CD14-positive monocyte (primary cell): ENCODE data around the gene BOLA1. TPM values are rescaled to one million over a fixed set of nuclear protein-coding genes. Genes with fewer than 3 reads are reported as not detected.
A peak's percentile ranks its signal among the peaks of the same experiment; 100 is the strongest.

ENCODE experiments used
- DNase-seq, 3 donors: peaks; one replicate each; pipeline ENCODE4 v3.0.0-alpha.2; 2011 to 2022
- H2AFZ ChIP-seq: 2 replicates; pipeline ENCODE4 v1.6.0; 2012; ENCODE audit warnings: mild to moderate bottlenecking, low read depth, low read length, inconsistent platforms; ENCODE audit not compliant: insufficient read depth, poor library complexity, severe bottlenecking
- H3K27ac ChIP-seq, 2 donors: 1 replicate in 1 of 2; 2 replicates in 1 of 2; pipeline ENCODE4 v1.5.1; 2012 to 2013; ENCODE audit warnings: low read length in 2 of 2, control low read depth in 1 of 2, inconsistent platforms in 1 of 2, low read depth in 1 of 2, mild to moderate bottlenecking in 1 of 2
- H3K27me3 ChIP-seq, 2 donors: one replicate each; pipeline versions ENCODE4 v1.6.0 to v1.6.1; 2011 to 2013; ENCODE audit warnings: low read length in 2 of 2; ENCODE audit not compliant: control insufficient read depth in 2 of 2, insufficient read depth in 2 of 2
- H3K36me3 ChIP-seq, 2 donors: replicated peaks in 1 of 2; 1 replicate in 1 of 2; 2 replicates in 1 of 2; pipeline versions ENCODE4 v1.5.1 to v1.6.1; 2012 to 2013; ENCODE audit warnings: low read length in 2 of 2, control low read depth in 1 of 2, inconsistent platforms in 1 of 2, mild to moderate bottlenecking in 1 of 2; ENCODE audit not compliant: insufficient read depth in 2 of 2, control insufficient read depth in 1 of 2
- H3K4me1 ChIP-seq, 2 donors: 1 replicate in 1 of 2; 2 replicates in 1 of 2; pipeline versions ENCODE4 v1.5.1 to v1.6.1; 2012 to 2013; ENCODE audit warnings: low read length in 2 of 2, control low read depth in 1 of 2, inconsistent platforms in 1 of 2, mild to moderate bottlenecking in 1 of 2, moderate library complexity in 1 of 2; ENCODE audit not compliant: insufficient read depth in 2 of 2, control insufficient read depth in 1 of 2
- H3K4me2 ChIP-seq: replicated peaks from 2 replicates; pipeline ENCODE3; 2012; ENCODE audit warnings: low read length, moderate library complexity, mild to moderate bottlenecking; ENCODE audit not compliant: poor library complexity, severe bottlenecking; ENCODE audit errors: extremely low read depth
- H3K4me3 ChIP-seq, 3 experiments: fragments of 200-600 bp in 1 of 3; sonication (generic) in 1 of 3; replicated peaks in 1 of 3; 1 replicate in 2 of 3; 2 replicates in 1 of 3; pipeline ENCODE4 v1.5.1; 2011 to 2013; ENCODE audit warnings: low read length in 3 of 3, mild to moderate bottlenecking in 3 of 3, control low read depth in 2 of 3, low read depth in 2 of 3, inconsistent platforms in 1 of 3, moderate library complexity in 1 of 3
- H3K79me2 ChIP-seq: 2 replicates; pipeline ENCODE4 v1.6.0; 2012; ENCODE audit warnings: mild to moderate bottlenecking, control low read depth, inconsistent platforms, low read length, moderate library complexity; ENCODE audit not compliant: insufficient read depth
- H3K9ac ChIP-seq: 2 replicates; pipeline ENCODE4 v1.6.0; 2017; ENCODE audit warnings: low read length, mild to moderate bottlenecking; ENCODE audit not compliant: insufficient read depth, poor library complexity, severe bottlenecking
- H3K9me3 ChIP-seq, 2 donors: replicated peaks in 1 of 2; 1 replicate in 1 of 2; 2 replicates in 1 of 2; pipeline versions ENCODE4 v1.5.1 to v1.6.1; 2012 to 2013; ENCODE audit warnings: low read length in 2 of 2, control low read depth in 1 of 2; ENCODE audit not compliant: control insufficient read depth in 1 of 2, insufficient read depth in 1 of 2
- H4K20me1 ChIP-seq: 2 replicates; pipeline ENCODE4 v1.6.0; 2012; ENCODE audit warnings: mild to moderate bottlenecking, low read length, control low read depth, moderate library complexity; ENCODE audit not compliant: insufficient read depth
- H3K27ac Mint-ChIP-seq, 7 donors: one replicate each; pipeline ENCODE4 v1.8.0; 2020; ENCODE audit warnings: mild to moderate bottlenecking in 7 of 7, mixed read lengths in 7 of 7, moderate library complexity in 6 of 7, inconsistent platforms in 2 of 7
- H3K27me3 Mint-ChIP-seq, 3 donors: one replicate each; pipeline ENCODE4 v1.8.0; 2021 to 2022; ENCODE audit warnings: low read depth in 3 of 3, mild to moderate bottlenecking in 3 of 3, mixed read lengths in 3 of 3, moderate library complexity in 3 of 3, inconsistent platforms in 1 of 3
- H3K36me3 Mint-ChIP-seq, 2 donors: one replicate each; pipeline ENCODE4 v1.8.0; 2020; ENCODE audit warnings: mixed read lengths in 2 of 2, inconsistent platforms in 1 of 2, mild to moderate bottlenecking in 1 of 2
- H3K4me1 Mint-ChIP-seq: one replicate; pipeline ENCODE4 v1.8.0; 2020; ENCODE audit warnings: mild to moderate bottlenecking, mixed read lengths
- H3K4me3 Mint-ChIP-seq, 2 donors: one replicate each; pipeline ENCODE4 v1.8.0; 2020; ENCODE audit warnings: mild to moderate bottlenecking in 2 of 2, mixed read lengths in 2 of 2, moderate library complexity in 1 of 2
- H3K9me3 Mint-ChIP-seq, 7 donors: one replicate each; pipeline ENCODE4 v1.8.0; 2020 to 2022; ENCODE audit warnings: mixed read lengths in 7 of 7, mild to moderate bottlenecking in 6 of 7, moderate library complexity in 6 of 7, inconsistent platforms in 2 of 7
- CTCF ChIP-seq: fragments of 200-600 bp; IDR thresholded peaks from one replicate; pipeline ENCODE4 v1.8.0; 2022; ENCODE audit warnings: antibody characterized with exemption, mild to moderate bottlenecking
- WGBS: methylation state at CpG from one replicate; pipeline ENCODE4 v1.1.5; 2013; ENCODE audit warnings: missing lambda C conversion rate; ENCODE audit not compliant: insufficient coverage; 5-methylcytosine and 5-hydroxymethylcytosine counted together
- intact Hi-C, 2 donors: fragments of 100-400 bp; cut with micrococcal nuclease; formaldehyde crosslinking; loops; one replicate each; pipeline versions ENCODE4 v1.15.0 to v1.15.1; 2023
- polyA plus RNA-seq, 3 donors: library from polyadenylated mRNA; depleted of rRNA in 1 of 3; unstranded in 2 of 3; stranded (reverse) in 1 of 3; fragments of 300-500 nt in 2 of 3; fragments of >200 nt in 1 of 3; fragmentation: Illumina TruSeq in 2 of 3; gene quantifications; 1 replicate in 2 of 3; 2 replicates in 1 of 3; pipeline ENCODE4 v1.2.3, GENCODE V29; 2012 to 2021

BOLA1 gene
- polyA plus RNA-seq, 3 donors: 5.1 to 17.8 (median 17.6) TPM

DNA sequence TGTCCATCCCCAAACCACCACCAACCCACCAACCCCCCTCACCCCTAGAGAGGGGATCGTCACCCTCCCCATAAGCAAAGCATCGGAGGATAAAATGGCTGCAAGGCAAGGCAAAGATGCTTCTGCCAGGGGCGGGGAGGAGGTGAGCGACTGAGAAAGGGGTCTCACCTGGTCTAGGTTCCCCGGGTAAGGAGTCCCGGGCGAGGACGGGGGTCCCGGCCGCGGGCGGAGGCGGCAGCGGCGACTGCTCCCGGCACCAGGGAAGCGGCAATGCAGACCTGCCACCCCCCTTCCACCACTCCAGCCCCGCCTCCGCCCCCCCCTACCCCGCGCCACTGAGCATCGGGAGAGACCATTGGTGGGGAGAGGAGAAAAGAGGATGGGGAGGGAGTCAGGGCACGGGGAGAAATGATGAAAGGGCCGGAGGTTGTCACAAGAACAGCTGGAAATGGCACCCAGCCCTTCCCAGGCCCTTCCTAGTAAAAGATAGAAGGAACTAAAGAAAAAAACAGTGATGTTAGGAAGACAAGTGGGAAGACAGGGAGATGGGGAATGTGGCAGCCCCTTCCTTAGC, 18.3 kb downstream of the BOLA1 start, which contains the start of gene SV2A:
Gene SV2A (minus strand): TSS at position 274 of the 574 bp plus-strand sequence. CDS start 4,004 bp downstream, outside the sequence.
- H2AFZ ChIP-seq: peak within 1 kb of the TSS; percentile 70
- H3K9me3 ChIP-seq: no peaks in the 10 kb centered on the region
- H3K27me3 Mint-ChIP-seq: peaks cover 23 to 27% (median 26%) of the 10 kb centered on the region in 3 donors
- H3K27ac ChIP-seq: no peak within 1 kb of the TSS
- peaks cover 26 to 35% of the 10 kb centered on the region in 2 donors for H3K4me1 ChIP-seq
- H3K36me3 Mint-ChIP-seq: peaks cover 11 to 15% of the 10 kb centered on the region in 2 donors
- H3K4me3 ChIP-seq: peak within 1 kb of the TSS in 1 of 3 experiments; percentile 61
- peak within 1 kb of the TSS; percentile 61 for H3K4me2 ChIP-seq
- no peaks in the 10 kb centered on the region for H3K79me2 ChIP-seq
- peaks cover 7 to 19% of the 10 kb centered on the region in 2 donors for H3K27me3 ChIP-seq
- peak within 1 kb of the TSS in 1 of 7 donors; percentile 30 for H3K27ac Mint-ChIP-seq
- no peaks in the 10 kb centered on the region for H3K9me3 Mint-ChIP-seq
- DNase-seq: peak in 1 of 3 donors; percentile 44
- TF ChIP-seq CTCF: no peak
- peaks cover 36% of the 10 kb centered on the region for H3K4me1 Mint-ChIP-seq
- H3K36me3 ChIP-seq: peaks cover 4 to 12% of the 10 kb centered on the region in 2 donors
- 0% methylated on average over 4 of the region's 24 CpGs for WGBS
- H3K4me3 Mint-ChIP-seq: peak within 1 kb of the TSS; percentile 49 to 87
- H4K20me1 ChIP-seq: no peaks in the 10 kb centered on the region
- intact Hi-C loops: no loop called here
- no peak within 1 kb of the TSS for H3K9ac ChIP-seq

GRCh38 chr1:149923626-149924025, 24.3 kb downstream of the BOLA1 start:
- no peak overlapping the region for H3K27ac ChIP-seq
- Mint-ChIP-seq H3K4me1 (peaks cover 22% of the 10 kb centered on the region), H3K36me3 (peaks cover 48 to 50% of the 10 kb centered on the region in 2 donors), H3K27me3 (peaks cover 0 to 5% (median under 1%) of the 10 kb centered on the region in 3 donors), H3K4me3 (no peak overlapping the region), H3K27ac (no peak overlapping the region), H3K9me3 (no peaks in the 10 kb centered on the region)
- no peak for DNase-seq
- H3K4me3 ChIP-seq: no peak overlapping the region
- H3K36me3 ChIP-seq: peaks cover 45 to 55% of the 10 kb centered on the region in 2 donors
- no peaks in the 10 kb centered on the region for H3K9me3 ChIP-seq
- no peak overlapping the region for H2AFZ ChIP-seq
- H3K27me3 ChIP-seq: no peaks in the 10 kb centered on the region
- TF ChIP-seq CTCF: no peak
- intact Hi-C loops: loop anchor here in 1 of 2 donors (2.0 kb wide), 1 partner anchor 41 kb away; no protein-coding TSS in a partner anchor
- 95% methylated on average over 7 of the region's 10 CpGs for WGBS
- H3K79me2 ChIP-seq: peaks cover 29% of the 10 kb centered on the region
- H3K4me1 ChIP-seq: peaks cover 18 to 28% of the 10 kb centered on the region in 2 donors
- H3K9ac ChIP-seq: no peak overlapping the region
- no peak overlapping the region for H3K4me2 ChIP-seq
- peaks cover 38% of the 10 kb centered on the region for H4K20me1 ChIP-seq
